ENCODE measurements around the gene CITED4.

DNA sequence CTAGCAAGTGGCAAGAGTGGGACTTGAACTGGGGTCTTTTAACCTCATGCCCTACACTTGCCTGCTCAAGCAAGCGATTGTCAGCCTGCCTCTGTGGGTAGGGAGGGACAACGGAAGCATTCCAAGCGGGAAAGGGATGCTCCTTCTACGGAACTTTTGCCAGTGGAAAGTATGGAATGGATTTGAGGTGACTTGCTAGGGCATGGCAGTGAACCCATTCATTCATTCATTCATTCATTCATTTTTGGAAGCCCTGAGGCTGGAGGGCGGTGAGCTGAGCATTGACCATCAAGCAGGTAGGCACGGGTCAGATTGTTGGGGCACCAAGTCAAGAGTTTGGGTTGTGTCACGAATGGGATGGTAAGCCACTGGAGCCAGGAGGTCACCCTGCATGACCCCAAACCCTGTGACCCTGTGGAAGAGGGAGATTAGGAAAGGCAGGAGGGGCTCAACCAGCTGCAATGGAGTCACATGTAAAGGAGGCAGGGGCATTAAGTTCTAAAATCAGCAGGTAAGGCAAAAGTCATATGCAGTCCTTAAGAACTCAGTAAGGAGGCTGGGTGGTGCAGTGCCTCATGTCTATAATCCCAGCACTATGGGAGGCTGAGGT, 11.8 kb upstream of the CITED4 start:
- TF ChIP-seq, protein P1, sequence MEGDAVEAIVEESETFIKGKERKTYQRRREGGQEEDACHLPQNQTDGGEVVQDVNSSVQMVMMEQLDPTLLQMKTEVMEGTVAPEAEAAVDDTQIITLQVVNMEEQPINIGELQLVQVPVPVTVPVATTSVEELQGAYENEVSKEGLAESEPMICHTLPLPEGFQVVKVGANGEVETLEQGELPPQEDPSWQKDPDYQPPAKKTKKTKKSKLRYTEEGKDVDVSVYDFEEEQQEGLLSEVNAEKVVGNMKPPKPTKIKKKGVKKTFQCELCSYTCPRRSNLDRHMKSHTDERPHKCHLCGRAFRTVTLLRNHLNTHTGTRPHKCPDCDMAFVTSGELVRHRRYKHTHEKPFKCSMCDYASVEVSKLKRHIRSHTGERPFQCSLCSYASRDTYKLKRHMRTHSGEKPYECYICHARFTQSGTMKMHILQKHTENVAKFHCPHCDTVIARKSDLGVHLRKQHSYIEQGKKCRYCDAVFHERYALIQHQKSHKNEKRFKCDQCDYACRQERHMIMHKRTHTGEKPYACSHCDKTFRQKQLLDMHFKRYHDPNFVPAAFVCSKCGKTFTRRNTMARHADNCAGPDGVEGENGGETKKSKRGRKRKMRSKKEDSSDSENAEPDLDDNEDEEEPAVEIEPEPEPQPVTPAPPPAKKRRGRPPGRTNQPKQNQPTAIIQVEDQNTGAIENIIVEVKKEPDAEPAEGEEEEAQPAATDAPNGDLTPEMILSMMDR (conservative IDR thresholded peaks at IDR 0.05; ENCODE audit: low read length) = no peak
- no peak for TF ChIP-seq EZH2phosphoT487 (IDR thresholded peaks at IDR 0.05; ENCODE audit: borderline replicate concordance)

Measured in Loucy (cell line).